Tongue (tissue), 2 donors: Measurements from ENCODE around the gene SLC51A. TPM values are rescaled to one million over a fixed set of nuclear protein-coding genes. Genes with fewer than 3 reads are reported as not detected.
"Not testable (repeated sequence)": the region's sequence is repeated elsewhere in the genome, so short reads cannot be mapped to it uniquely, and the experiment has no call there.

Experiments
- DNase-seq: peaks from one replicate; pipeline ENCODE4 v3.0.0-alpha.2; 2015
- total RNA-seq: library from RNA; depleted of rRNA; stranded (reverse); fragments of >200 nt; gene quantifications from one replicate; pipeline ENCODE4 v1.2.3, GENCODE V29; 2014

Gene SLC51A
- total RNA-seq, 1 donor from 2014 or later = not detected

- DNase-seq = no peak
Measured at GRCh38 chr3:196240424-196240823, 24.1 kb downstream of the SLC51A start.

GRCh38 chr3:196241704-196242103, 25.4 kb downstream of the SLC51A start:
- no peak for DNase-seq

- not testable (repeated sequence) for DNase-seq
Measured at GRCh38 chr3:196244166-196244565, 27.8 kb downstream of the SLC51A start.

- DNase-seq = no peak
Measured at GRCh38 chr3:196246612-196247308, 30.4 kb downstream of the SLC51A start.

GRCh38 chr3:196251918-196252317, 35.6 kb downstream of the SLC51A start:
- DNase-seq = no peak

GRCh38 chr3:196254376-196255283, 38.3 kb downstream of the SLC51A start:
- DNase-seq = no peak

- DNase-seq = no peak
Measured at GRCh38 chr3:196255776-196256175, 39.4 kb downstream of the SLC51A start.

GRCh38 chr3:196260784-196261183, 44.5 kb downstream of the SLC51A start:
- no peak for DNase-seq

GRCh38 chr3:196263819-196264218, 47.5 kb downstream of the SLC51A start:
- DNase-seq = no peak

- no peak for DNase-seq
Measured at GRCh38 chr3:196268284-196269163, 52.2 kb downstream of the SLC51A start.

GRCh38 chr3:196270499-196270898, 54.2 kb downstream of the SLC51A start:
- DNase-seq = no peak

- DNase-seq = peak; percentile 25
Measured at GRCh38 chr3:196272826-196273225, 56.5 kb downstream of the SLC51A start.

GRCh38 chr3:196273655-196274054, 57.3 kb downstream of the SLC51A start:
- DNase-seq = no peak

GRCh38 chr3:196274585-196274984, 58.3 kb downstream of the SLC51A start:
- no peak for DNase-seq

GRCh38 chr3:196275126-196275525, 58.8 kb downstream of the SLC51A start:
- DNase-seq = no peak

GRCh38 chr3:196280689-196281440, 64.5 kb downstream of the SLC51A start:
- DNase-seq = no peak

- DNase-seq = no peak
Measured at GRCh38 chr3:196281962-196282361, 65.6 kb downstream of the SLC51A start.
